Measurements from ENCODE around the gene SYP.

DNA sequence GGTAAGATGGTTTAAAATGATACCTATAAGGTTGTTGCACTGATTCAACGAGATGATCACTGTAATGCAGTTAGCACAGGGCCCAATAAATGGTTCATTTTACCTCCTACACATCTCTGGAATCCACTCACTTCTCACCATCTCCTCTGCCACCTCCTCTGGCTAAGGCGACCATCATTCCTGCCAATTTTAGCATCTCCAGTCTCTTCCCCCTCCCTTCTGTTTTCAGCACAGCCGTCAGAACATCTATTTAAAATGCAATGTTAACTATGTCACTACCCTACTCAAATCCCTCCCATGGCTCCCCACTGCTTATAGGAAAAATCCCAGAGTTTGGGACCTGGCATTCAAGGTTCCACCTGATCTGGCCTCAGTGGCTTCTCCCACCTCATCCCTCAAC is 3.5 kb upstream of the SYP start:
- TF ChIP-seq, protein P1, sequence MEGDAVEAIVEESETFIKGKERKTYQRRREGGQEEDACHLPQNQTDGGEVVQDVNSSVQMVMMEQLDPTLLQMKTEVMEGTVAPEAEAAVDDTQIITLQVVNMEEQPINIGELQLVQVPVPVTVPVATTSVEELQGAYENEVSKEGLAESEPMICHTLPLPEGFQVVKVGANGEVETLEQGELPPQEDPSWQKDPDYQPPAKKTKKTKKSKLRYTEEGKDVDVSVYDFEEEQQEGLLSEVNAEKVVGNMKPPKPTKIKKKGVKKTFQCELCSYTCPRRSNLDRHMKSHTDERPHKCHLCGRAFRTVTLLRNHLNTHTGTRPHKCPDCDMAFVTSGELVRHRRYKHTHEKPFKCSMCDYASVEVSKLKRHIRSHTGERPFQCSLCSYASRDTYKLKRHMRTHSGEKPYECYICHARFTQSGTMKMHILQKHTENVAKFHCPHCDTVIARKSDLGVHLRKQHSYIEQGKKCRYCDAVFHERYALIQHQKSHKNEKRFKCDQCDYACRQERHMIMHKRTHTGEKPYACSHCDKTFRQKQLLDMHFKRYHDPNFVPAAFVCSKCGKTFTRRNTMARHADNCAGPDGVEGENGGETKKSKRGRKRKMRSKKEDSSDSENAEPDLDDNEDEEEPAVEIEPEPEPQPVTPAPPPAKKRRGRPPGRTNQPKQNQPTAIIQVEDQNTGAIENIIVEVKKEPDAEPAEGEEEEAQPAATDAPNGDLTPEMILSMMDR (IDR thresholded peaks at IDR 0.05; ENCODE audit: poor library complexity) = no peak
- TF ChIP-seq EZH2 (IDR thresholded peaks at IDR 0.05; ENCODE audit: borderline replicate concordance) = no peak
- no peak for TF ChIP-seq EZH2phosphoT487 (IDR thresholded peaks at IDR 0.05; ENCODE audit: low read depth, severe bottlenecking, unreplicated experiment)

Data from hepatocyte (in vitro differentiated cells).